Right lobe of liver (tissue), 6 donors: ENCODE results near the gene ZFP57. TPM values are rescaled to one million over a fixed set of nuclear protein-coding genes. Genes with fewer than 3 reads are reported as not detected.

ENCODE experiments used
- ATAC-seq, 4 donors: fragments of 200-7000 bp; cut with Tn5 transposase; one replicate each; pipeline ENCODE4 v1.9.1; 2020; ENCODE audit warnings: mild to moderate bottlenecking in 4 of 4, moderate library complexity in 4 of 4
- DNase-seq, 3 donors: peaks; one replicate each; pipeline ENCODE4 v3.0.0-alpha.2; 2020
- H3K27ac ChIP-seq, 3 donors: fragments of 200-600 bp; one replicate each; pipeline ENCODE4 v1.8.0; 2022
- H3K27me3 ChIP-seq, 2 donors: fragments of 200-600 bp; one replicate each; pipeline ENCODE4 v1.8.0; 2022
- H3K36me3 ChIP-seq, 4 donors: fragments of 200-600 bp; sonication (generic) in 1 of 4; one replicate each; pipeline versions ENCODE4 v1.5.1 to v1.8.0; 2017 to 2022; ENCODE audit warnings: control low read depth in 1 of 4
- H3K4me1 ChIP-seq, 4 donors: fragments of 200-600 bp; sonication (generic) in 1 of 4; one replicate each; pipeline versions ENCODE4 v1.5.1 to v1.8.0; 2017 to 2022; ENCODE audit warnings: control low read depth in 1 of 4
- H3K4me3 ChIP-seq, 3 donors: fragments of 200-600 bp; one replicate each; pipeline ENCODE4 v1.8.0; 2022
- H3K9me3 ChIP-seq, 4 donors: fragments of 200-600 bp; sonication (generic) in 1 of 4; one replicate each; pipeline versions ENCODE4 v1.5.1 to v1.8.0; 2017 to 2022; ENCODE audit warnings: control low read depth in 1 of 4
- CTCF ChIP-seq, 4 donors: fragments of 200-600 bp in 3 of 4; fragments of 450-650 bp in 1 of 4; IDR thresholded peaks; one replicate each; pipeline versions ENCODE4 v1.5.1 to v1.8.0; 2016 to 2022; ENCODE audit warnings: antibody characterized with exemption in 4 of 4, mild to moderate bottlenecking in 2 of 4
- POLR2A ChIP-seq: fragments of 450-650 bp; IDR thresholded peaks from one replicate; pipeline ENCODE4 v1.6.1; 2017; ENCODE audit warnings: antibody characterized with exemption, mild to moderate bottlenecking
- WGBS: methylation state at CpG from one replicate; pipeline ENCODE4 v1.1.6; 2018; ENCODE audit warnings: low coverage, low lambda C conversion rate; ENCODE audit not compliant: insufficient coverage; ENCODE audit errors: missing lambda C conversion rate; 5-methylcytosine and 5-hydroxymethylcytosine counted together
- intact Hi-C, 2 donors: fragments of 100-400 bp; cut with DNase I; formaldehyde crosslinking; loops; one replicate each; pipeline versions ENCODE4 v1.11.2 to v1.14.1; 2022
- total RNA-seq, 6 experiments: library from RNA; depleted of rRNA in 2 of 6; stranded (reverse); fragments of >200 nt in 2 of 6; fragmentation: NEBNext Ultra II Directional in 3 of 6; extraction: Animal tissue kit (Norgen Biotek cat#: 25700) in 3 of 6; gene quantifications; one replicate each; pipeline versions ENCODE4 v1.1.0 to v1.2.4, GENCODE V29; 2016 to 2023
- donor health status: DM: no; HTN: yes; CAD: no.
- donor health status: DM: no; HTN: no; CAD: no.
- donor health status: DM: no; HTN: no; CAD: no.
- donor health status: DM: no; HTN: yes; CAD: no.
- donor health status: DM: no; HTN: yes; CAD: no.

ZFP57 gene
- total RNA-seq, 6 experiments from 2014 or later: 0.11 to 0.31 TPM; not detected in 4

- H3K4me3 ChIP-seq: no peak overlapping the region
- intact Hi-C loops: no loop called here
- no peaks in the 10 kb centered on the region for H3K27me3 ChIP-seq
- H3K4me1 ChIP-seq: no peaks in the 10 kb centered on the region
- no peaks in the 10 kb centered on the region for H3K36me3 ChIP-seq
- no peak for DNase-seq
- no peaks in the 10 kb centered on the region for H3K9me3 ChIP-seq
- no peak for TF ChIP-seq CTCF (IDR thresholded peaks at IDR 0.05)
- no peak for TF ChIP-seq POLR2A
- 63% methylated on average over 3 of the region's 3 CpGs for WGBS
- H3K27ac ChIP-seq: no peak overlapping the region
- no peak for ATAC-seq
These were observed 19.9 kb downstream of the ZFP57 start for GRCh38 chr6:29661071-29661470.

DNA sequence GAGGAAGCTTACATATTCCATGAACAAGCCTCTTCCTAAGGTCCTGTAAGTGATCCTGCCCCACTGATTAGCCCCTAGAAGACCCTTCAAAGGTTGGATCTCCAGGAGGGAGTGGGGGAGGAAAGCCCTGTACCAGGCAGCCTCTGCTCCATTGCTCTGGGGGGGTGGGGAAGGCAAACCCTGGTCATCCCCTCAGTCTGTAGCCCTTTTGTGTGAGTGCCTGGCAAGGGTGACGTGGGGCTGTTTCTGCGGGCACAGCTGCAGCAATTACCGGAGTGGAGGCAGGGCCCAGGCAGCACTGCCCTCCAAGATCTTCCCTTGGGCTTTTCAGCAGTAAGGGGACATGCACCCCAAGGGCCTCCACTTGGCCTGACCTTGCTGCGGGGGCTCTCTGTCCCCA, 24.2 kb downstream of the ZFP57 start, which contains the start of gene MOG:
Gene MOG (plus strand): TSS at position 295 of the 400 bp plus-strand sequence. CDS start 118 bp downstream, outside the sequence.
- Histone ChIP-seq H3K4me3 (no peak within 1 kb of the TSS), H3K4me1 (no peaks in the 10 kb centered on the region), H3K27ac (no peak within 1 kb of the TSS), H3K36me3 (no peaks in the 10 kb centered on the region), H3K9me3 (no peaks in the 10 kb centered on the region), H3K27me3 (no peaks in the 10 kb centered on the region)
- intact Hi-C loops: no loop called here
- no peak for DNase-seq
- no peak for ATAC-seq
- WGBS: 64% methylated on average over 1 of the region's 4 CpGs
- no peak for TF ChIP-seq CTCF (IDR thresholded peaks at IDR 0.05)
- TF ChIP-seq POLR2A: no peak

- no peak overlapping the region for H3K27ac ChIP-seq
- H3K4me3 ChIP-seq: no peak overlapping the region
- intact Hi-C loops: no loop called here
- no peak for DNase-seq
- H3K9me3 ChIP-seq: no peaks in the 10 kb centered on the region
- TF ChIP-seq POLR2A: no peak
- no peak for TF ChIP-seq CTCF (IDR thresholded peaks at IDR 0.05)
- 42% methylated on average over 2 of the region's 2 CpGs for WGBS
- H3K27me3 ChIP-seq: no peaks in the 10 kb centered on the region
- no peaks in the 10 kb centered on the region for H3K4me1 ChIP-seq
- ATAC-seq: no peak
- H3K36me3 ChIP-seq: no peaks in the 10 kb centered on the region
These were observed 24.8 kb downstream of the ZFP57 start for GRCh38 chr6:29656157-29656556.

GRCh38 chr6:29655658-29656057, 25.3 kb downstream of the ZFP57 start:
- intact Hi-C loops: no loop called here
- no peak overlapping the region for H3K4me3 ChIP-seq
- TF ChIP-seq CTCF (IDR thresholded peaks at IDR 0.05): no peak
- TF ChIP-seq POLR2A: no peak
- no peaks in the 10 kb centered on the region for H3K27me3 ChIP-seq
- H3K36me3 ChIP-seq: no peaks in the 10 kb centered on the region
- H3K9me3 ChIP-seq: no peaks in the 10 kb centered on the region
- no peaks in the 10 kb centered on the region for H3K4me1 ChIP-seq
- WGBS: 56% methylated on average over 6 of the region's 6 CpGs
- ATAC-seq: no peak
- H3K27ac ChIP-seq: no peak overlapping the region
- DNase-seq: no peak
